ENCODE measurements around the gene GUCY1B1.

- TF ChIP-seq POLR2A (IDR thresholded peaks at IDR 0.05) (no peak), CTCF (IDR thresholded peaks at IDR 0.05) (no peak)
These were observed 43.6 kb downstream of the GUCY1B1 start for GRCh38 chr4:155802190-155802959.
